PC-3 (cell line): ENCODE measurements around the gene PCGF5. TPM values are rescaled to one million over a fixed set of nuclear protein-coding genes. Genes with fewer than 3 reads are reported as not detected.

Experiments used
- ATAC-seq: fragments of 200-7000 bp; cut with Tn5 transposase; 2 replicates; pipeline ENCODE4 v1.9.1; 2020; ENCODE audit warnings: mild to moderate bottlenecking, moderate library complexity
- BruUV-seq: library from RNA; stranded (reverse); fragments of 400-500 nt; replicated peaks from 2 replicates; lab custom pipeline; 2021; lab: Mats Ljungman, UMichigan
- CTCF ChIA-PET: fragments of 300-600 bp; sonication (Branson Sonifier 250); formaldehyde crosslinking; loops from one replicate; lab custom pipeline; 2022; ENCODE audit warnings: antibody characterized with exemption; lab: Charles Lee
- POLR2A ChIA-PET: fragments of 300-600 bp; sonication (Branson Sonifier 250); formaldehyde crosslinking; loops from one replicate; lab custom pipeline; 2022; ENCODE audit warnings: antibody characterized with exemption; ENCODE audit not compliant: unreplicated experiment; lab: Charles Lee
- DNase-seq: peaks from one replicate; pipeline ENCODE4 v3.0.0-alpha.2; 2015
- H2AFZ ChIP-seq: fragments of 300-600 bp; sonication (generic); 2 replicates; pipeline ENCODE4 v1.6.0; 2016; ENCODE audit warnings: antibody characterized with exemption, low read length
- H3F3A ChIP-seq: fragments of 300-600 bp; sonication (generic); one replicate; pipeline ENCODE4 v1.6.0; 2017; ENCODE audit warnings: antibody characterized with exemption, low read length, control low read depth, mild to moderate bottlenecking; ENCODE audit not compliant: unreplicated experiment
- H3K27ac ChIP-seq: fragments of 300-600 bp; sonication (generic); 2 replicates; pipeline ENCODE4 v1.5.1; 2016; ENCODE audit warnings: mild to moderate bottlenecking, low read length
- H3K27me3 ChIP-seq: fragments of 300-600 bp; sonication (generic); 2 replicates; pipeline ENCODE4 v1.6.1; 2016; ENCODE audit warnings: low read length, mixed read lengths
- H3K36me3 ChIP-seq: fragments of 300-600 bp; sonication (generic); 2 replicates; pipeline ENCODE4 v1.6.1; 2016; ENCODE audit warnings: low read depth, mixed run types, low read length, mixed read lengths
- H3K4me1 ChIP-seq: fragments of 300-600 bp; sonication (generic); 2 replicates; pipeline ENCODE4 v1.5.1; 2016; ENCODE audit warnings: low read length; ENCODE audit not compliant: insufficient read depth
- H3K4me2 ChIP-seq: fragments of 300-600 bp; sonication (generic); 2 replicates; pipeline ENCODE4 v1.6.0; 2016; ENCODE audit warnings: low read length
- H3K4me3 ChIP-seq: fragments of 300-600 bp; sonication (generic); 2 replicates; pipeline ENCODE4 v1.5.1; 2016; ENCODE audit warnings: mild to moderate bottlenecking, low read length, mixed read lengths
- H3K79me2 ChIP-seq: fragments of 300-600 bp; sonication (generic); 2 replicates; pipeline ENCODE4 v1.6.1; 2017; ENCODE audit warnings: low read length, mixed read lengths
- H3K9ac ChIP-seq: fragments of 300-600 bp; sonication (generic); 2 replicates; pipeline ENCODE4 v1.6.0; 2016; ENCODE audit warnings: mild to moderate bottlenecking, low read length
- H3K9me2 ChIP-seq: fragments of 300-600 bp; sonication (generic); replicated peaks from 2 replicates; pipeline ENCODE4 v1.6.1; 2016; ENCODE audit warnings: mixed run types, low read length, mixed read lengths
- H3K9me3 ChIP-seq: fragments of 300-600 bp; sonication (generic); 2 replicates; pipeline ENCODE4 v1.6.1; 2016; ENCODE audit warnings: low read length, mixed read lengths
- H4K20me1 ChIP-seq: fragments of 300-600 bp; sonication (generic); 2 replicates; pipeline ENCODE4 v1.6.1; 2016; ENCODE audit warnings: low read length, mixed read lengths
- EZH2 ChIP-seq: fragments of 300-600 bp; sonication (generic); IDR thresholded peaks from one replicate; pipeline ENCODE4 v1.6.1; 2017; ENCODE audit warnings: antibody characterized with exemption, mild to moderate bottlenecking, low read length; ENCODE audit not compliant: unreplicated experiment
- EZH2phosphoT487 ChIP-seq: fragments of 300-600 bp; sonication (generic); IDR thresholded peaks from 2 replicates; pipeline ENCODE4 v1.6.1; 2018; ENCODE audit warnings: mild to moderate bottlenecking, antibody characterized with exemption, low read length, borderline replicate concordance
- intact Hi-C: fragments of 100-400 bp; cut with micrococcal nuclease; formaldehyde crosslinking; loops from 2 replicates; pipeline ENCODE4 v1.9.0; 2023
- total RNA-seq: library from RNA; depleted of rRNA; stranded (reverse); fragments of >200 nt; gene quantifications from 2 replicates; pipeline ENCODE4 v1.2.3, GENCODE V29; 2014; rRNA removed
- TF ChIP-seq, protein P1 (sequence below): fragments of 300-600 bp; sonication (generic); conservative IDR thresholded peaks from 2 replicates; pipeline ENCODE4 v1.5.1; 2017; ENCODE audit warnings: antibody characterized with exemption, low read depth, mild to moderate bottlenecking, low read length

The PCGF5 gene
- total RNA-seq, 1 experiment from 2014 or later, result 25.0 TPM

DNA sequence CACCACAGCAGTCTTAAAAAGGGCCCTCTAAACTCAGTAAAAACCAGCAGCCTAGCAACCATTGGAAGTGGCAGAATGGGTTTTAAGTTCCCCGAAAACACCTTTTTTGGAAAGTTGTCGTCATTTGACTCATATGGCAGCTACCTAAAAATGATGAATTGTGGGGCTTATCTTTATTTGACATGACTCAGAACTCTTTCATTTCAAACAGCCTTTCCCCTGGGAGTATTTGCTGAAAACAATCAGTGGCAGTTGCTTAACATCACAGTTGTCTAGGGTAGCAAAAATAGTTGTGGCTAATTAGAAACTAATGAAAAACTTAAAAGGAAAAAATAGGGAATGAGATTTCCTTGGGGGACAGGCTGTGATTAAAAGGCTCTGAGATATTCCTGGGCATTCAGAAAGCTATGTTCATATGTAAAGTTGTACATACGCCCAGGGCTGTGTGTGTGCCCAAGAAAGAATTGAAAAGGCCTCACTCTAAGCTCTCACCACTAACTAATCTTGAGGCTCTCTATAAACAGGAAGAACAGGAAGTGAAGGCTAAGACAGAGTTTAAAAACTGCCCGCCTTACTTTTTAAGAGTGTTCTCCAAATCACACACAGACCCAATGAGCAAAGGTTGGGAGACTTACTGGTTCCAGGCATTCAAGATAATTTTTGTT lies 108.0 kb downstream of the PCGF5 start:
- ATAC-seq (no peak), DNase-seq (peak; percentile 14)
- no peaks in the 10 kb centered on the region for H3K9me2 ChIP-seq
- H3K4me2 ChIP-seq, result no peak overlapping the region
- TF ChIP-seq EZH2 (no peak), EZH2phosphoT487 (no peak)
- TF ChIP-seq, protein P1, sequence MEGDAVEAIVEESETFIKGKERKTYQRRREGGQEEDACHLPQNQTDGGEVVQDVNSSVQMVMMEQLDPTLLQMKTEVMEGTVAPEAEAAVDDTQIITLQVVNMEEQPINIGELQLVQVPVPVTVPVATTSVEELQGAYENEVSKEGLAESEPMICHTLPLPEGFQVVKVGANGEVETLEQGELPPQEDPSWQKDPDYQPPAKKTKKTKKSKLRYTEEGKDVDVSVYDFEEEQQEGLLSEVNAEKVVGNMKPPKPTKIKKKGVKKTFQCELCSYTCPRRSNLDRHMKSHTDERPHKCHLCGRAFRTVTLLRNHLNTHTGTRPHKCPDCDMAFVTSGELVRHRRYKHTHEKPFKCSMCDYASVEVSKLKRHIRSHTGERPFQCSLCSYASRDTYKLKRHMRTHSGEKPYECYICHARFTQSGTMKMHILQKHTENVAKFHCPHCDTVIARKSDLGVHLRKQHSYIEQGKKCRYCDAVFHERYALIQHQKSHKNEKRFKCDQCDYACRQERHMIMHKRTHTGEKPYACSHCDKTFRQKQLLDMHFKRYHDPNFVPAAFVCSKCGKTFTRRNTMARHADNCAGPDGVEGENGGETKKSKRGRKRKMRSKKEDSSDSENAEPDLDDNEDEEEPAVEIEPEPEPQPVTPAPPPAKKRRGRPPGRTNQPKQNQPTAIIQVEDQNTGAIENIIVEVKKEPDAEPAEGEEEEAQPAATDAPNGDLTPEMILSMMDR, result no peak
- H3K9ac ChIP-seq, result no peak overlapping the region
- no peaks in the 10 kb centered on the region for H3K36me3 ChIP-seq
- H4K20me1 ChIP-seq, result no peaks in the 10 kb centered on the region
- CTCF ChIA-PET, result interaction anchor here (0.6 kb wide), 1 partner anchor 386 kb away, joined by 3 read pairs; no protein-coding TSS in a partner anchor
- BruUV-seq, result no TSS peak
- POLR2A ChIA-PET, result no interaction called here
- intact Hi-C loops, result no loop called here
- H3K9me3 ChIP-seq, result peaks cover 5% of the 10 kb centered on the region; the same call in 1 of the 2 replicates
- H3K27ac ChIP-seq, result no peak overlapping the region
- no peaks in the 10 kb centered on the region for H3K4me1 ChIP-seq
- no peaks in the 10 kb centered on the region for H3K27me3 ChIP-seq
- no peaks in the 10 kb centered on the region for H3K79me2 ChIP-seq
- no peak overlapping the region for H3K4me3 ChIP-seq
- no peak overlapping the region for H2AFZ ChIP-seq
- no peaks in the 10 kb centered on the region for H3F3A ChIP-seq

Other genes with a start within 250 kb of the PCGF5 start
- 2.9 and 4.0 TPM in 2 replicates for gene HECTD2, start 189.7 kb downstream of the PCGF5 start, total RNA-seq